Upper lobe of left lung (tissue), 6 donors: ENCODE results near the gene ARHGAP20. TPM values are rescaled to one million over a fixed set of nuclear protein-coding genes. Genes with fewer than 3 reads are reported as not detected.
A peak's percentile ranks its signal among the peaks of the same experiment; 100 is the strongest.

ENCODE experiments used
- ATAC-seq, 2 donors: fragments of 200-7000 bp; cut with Tn5 transposase; one replicate each; pipeline ENCODE4 v1.9.1; 2022; ENCODE audit warnings: mild to moderate bottlenecking in 2 of 2, moderate library complexity in 2 of 2; ENCODE audit not compliant: low FRiP score in 2 of 2
- DNase-seq, 2 donors: peaks; one replicate each; pipeline ENCODE4 v3.0.0-alpha.2; 2019 to 2020
- H3K27ac ChIP-seq, 4 donors: fragments of 200-600 bp; sonication (generic); one replicate each; pipeline ENCODE4 v1.5.1; 2016 to 2019
- H3K27me3 ChIP-seq, 4 donors: fragments of 200-600 bp; sonication (generic); one replicate each; pipeline ENCODE4 v1.5.1; 2017 to 2019
- H3K36me3 ChIP-seq, 4 donors: fragments of 200-600 bp; sonication (generic); one replicate each; pipeline ENCODE4 v1.5.1; 2016 to 2019
- H3K4me1 ChIP-seq, 4 donors: fragments of 200-600 bp; sonication (generic); one replicate each; pipeline ENCODE4 v1.5.1; 2018 to 2019
- H3K4me3 ChIP-seq, 4 donors: fragments of 200-600 bp; sonication (generic); one replicate each; pipeline ENCODE4 v1.5.1; 2017 to 2019; ENCODE audit warnings: mild to moderate bottlenecking in 2 of 4, moderate library complexity in 1 of 4
- H3K9me3 ChIP-seq, 4 donors: fragments of 200-600 bp; sonication (generic); one replicate each; pipeline ENCODE4 v1.5.1; 2018 to 2019
- EP300 ChIP-seq, 4 donors: sonication (generic); formaldehyde crosslinking; IDR thresholded peaks; one replicate each; pipeline ENCODE4 v1.5.1; 2017; ENCODE audit warnings: antibody characterized with exemption in 4 of 4, control low read depth in 2 of 4
- POLR2A ChIP-seq, 4 donors: fragments of 450-650 bp; IDR thresholded peaks; one replicate each; pipeline ENCODE4 v1.5.1; 2016 to 2017; ENCODE audit warnings: antibody characterized with exemption in 4 of 4, mild to moderate bottlenecking in 2 of 4
- POLR2AphosphoS5 ChIP-seq, 2 donors: sonication (generic); formaldehyde crosslinking; IDR thresholded peaks; one replicate each; pipeline ENCODE4 v1.5.1; 2017; ENCODE audit warnings: antibody characterized with exemption in 2 of 2
- WGBS, 2 donors: methylation state at CpG; one replicate each; pipeline ENCODE4 v1.1.5; 2017 to 2018; 5-methylcytosine and 5-hydroxymethylcytosine counted together
- total RNA-seq, 6 donors: library from RNA; depleted of rRNA in 4 of 6; stranded (reverse); fragments of >200 nt in 4 of 6; gene quantifications; one replicate each; pipeline versions ENCODE4 v1.1.0 to v1.2.1, GENCODE V29; 2016 to 2021
- TF ChIP-seq, protein P1 (sequence below), 6 experiments: fragments of 450-650 bp in 4 of 6; fragments of 200-600 bp in 2 of 6; sonication (generic) in 2 of 6; IDR thresholded peaks; one replicate each; pipeline ENCODE4 v1.5.1; 2016 to 2019; ENCODE audit warnings: antibody characterized with exemption in 6 of 6
- donor health status: DM: no; HTN: no; CAD: no; lungs with moderate emphysema.
- donor health status: DM: no; HTN: yes; CAD: no; lungs with severe emphysema.

ARHGAP20 gene
- total RNA-seq, 6 donors from 2014 or later: 4.3 to 7.4 (median 5.5) TPM

DNA sequence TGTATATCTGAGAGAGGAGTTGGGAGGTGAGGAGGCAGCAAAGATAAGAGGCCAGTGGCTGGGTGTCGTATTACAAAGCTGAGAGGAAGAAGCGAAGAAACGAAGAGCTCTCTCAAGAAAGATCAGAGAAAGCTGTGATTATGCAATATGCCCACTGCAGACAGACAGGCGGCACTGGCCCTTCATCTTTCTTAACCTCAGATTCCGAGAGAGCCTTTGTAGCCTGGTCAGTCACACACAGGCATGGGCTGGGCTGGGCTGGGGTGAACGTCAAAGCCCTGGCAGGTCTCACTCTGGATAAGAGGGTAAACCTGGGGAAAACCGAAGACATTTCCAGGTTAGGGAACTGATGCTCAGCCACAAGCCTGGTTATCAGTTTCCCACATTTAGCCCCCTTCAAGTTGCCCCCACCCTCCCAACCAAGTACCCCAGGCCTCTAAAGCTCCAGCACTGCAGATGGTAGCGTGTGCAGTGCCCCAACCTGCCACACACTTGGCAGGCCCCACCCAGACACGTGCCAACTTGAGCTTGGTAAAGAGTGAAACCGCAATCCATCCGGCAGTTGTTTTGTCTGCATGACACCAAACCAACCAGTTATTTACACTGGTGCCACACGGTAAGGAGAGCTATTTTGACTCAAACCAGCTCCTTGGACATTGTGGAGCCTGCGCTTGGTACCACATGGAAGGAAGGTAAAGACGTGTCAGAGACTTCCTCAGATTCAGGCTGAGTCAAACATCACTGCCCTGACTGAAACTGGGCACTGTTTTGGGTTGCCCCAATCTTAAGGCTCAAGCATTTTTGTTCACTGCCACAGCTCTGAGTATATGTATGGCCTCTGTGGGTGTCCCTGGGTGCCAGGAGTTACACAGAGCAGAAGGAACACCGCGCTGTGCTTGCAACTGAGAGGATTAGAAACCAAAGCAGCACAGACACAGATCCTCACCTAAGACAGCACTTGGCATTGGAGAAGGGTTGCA is 146.6 kb downstream of the ARHGAP20 start:
- DNase-seq (peak; percentile 16 to 52), ATAC-seq (peak; percentile 58 to 64)
- Histone ChIP-seq H3K27me3 (no peaks in the 10 kb centered on the region), H3K9me3 (no peaks in the 10 kb centered on the region), H3K27ac (no peak overlapping the region), H3K4me3 (no peak overlapping the region), H3K4me1 (peaks cover 0 to 8% (median 4%) of the 10 kb centered on the region in 4 donors), H3K36me3 (no peaks in the 10 kb centered on the region)
- no peak for TF ChIP-seq EP300 (IDR thresholded peaks at IDR 0.05)
- TF ChIP-seq POLR2A (IDR thresholded peaks at IDR 0.05): no peak
- TF ChIP-seq POLR2AphosphoS5 (IDR thresholded peaks at IDR 0.05): no peak
- TF ChIP-seq, protein P1, sequence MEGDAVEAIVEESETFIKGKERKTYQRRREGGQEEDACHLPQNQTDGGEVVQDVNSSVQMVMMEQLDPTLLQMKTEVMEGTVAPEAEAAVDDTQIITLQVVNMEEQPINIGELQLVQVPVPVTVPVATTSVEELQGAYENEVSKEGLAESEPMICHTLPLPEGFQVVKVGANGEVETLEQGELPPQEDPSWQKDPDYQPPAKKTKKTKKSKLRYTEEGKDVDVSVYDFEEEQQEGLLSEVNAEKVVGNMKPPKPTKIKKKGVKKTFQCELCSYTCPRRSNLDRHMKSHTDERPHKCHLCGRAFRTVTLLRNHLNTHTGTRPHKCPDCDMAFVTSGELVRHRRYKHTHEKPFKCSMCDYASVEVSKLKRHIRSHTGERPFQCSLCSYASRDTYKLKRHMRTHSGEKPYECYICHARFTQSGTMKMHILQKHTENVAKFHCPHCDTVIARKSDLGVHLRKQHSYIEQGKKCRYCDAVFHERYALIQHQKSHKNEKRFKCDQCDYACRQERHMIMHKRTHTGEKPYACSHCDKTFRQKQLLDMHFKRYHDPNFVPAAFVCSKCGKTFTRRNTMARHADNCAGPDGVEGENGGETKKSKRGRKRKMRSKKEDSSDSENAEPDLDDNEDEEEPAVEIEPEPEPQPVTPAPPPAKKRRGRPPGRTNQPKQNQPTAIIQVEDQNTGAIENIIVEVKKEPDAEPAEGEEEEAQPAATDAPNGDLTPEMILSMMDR (IDR thresholded peaks at IDR 0.05): no peak
- WGBS, 2 donors: 40% methylated on average over 15 to 16 of the region's 16 CpGs

DNA sequence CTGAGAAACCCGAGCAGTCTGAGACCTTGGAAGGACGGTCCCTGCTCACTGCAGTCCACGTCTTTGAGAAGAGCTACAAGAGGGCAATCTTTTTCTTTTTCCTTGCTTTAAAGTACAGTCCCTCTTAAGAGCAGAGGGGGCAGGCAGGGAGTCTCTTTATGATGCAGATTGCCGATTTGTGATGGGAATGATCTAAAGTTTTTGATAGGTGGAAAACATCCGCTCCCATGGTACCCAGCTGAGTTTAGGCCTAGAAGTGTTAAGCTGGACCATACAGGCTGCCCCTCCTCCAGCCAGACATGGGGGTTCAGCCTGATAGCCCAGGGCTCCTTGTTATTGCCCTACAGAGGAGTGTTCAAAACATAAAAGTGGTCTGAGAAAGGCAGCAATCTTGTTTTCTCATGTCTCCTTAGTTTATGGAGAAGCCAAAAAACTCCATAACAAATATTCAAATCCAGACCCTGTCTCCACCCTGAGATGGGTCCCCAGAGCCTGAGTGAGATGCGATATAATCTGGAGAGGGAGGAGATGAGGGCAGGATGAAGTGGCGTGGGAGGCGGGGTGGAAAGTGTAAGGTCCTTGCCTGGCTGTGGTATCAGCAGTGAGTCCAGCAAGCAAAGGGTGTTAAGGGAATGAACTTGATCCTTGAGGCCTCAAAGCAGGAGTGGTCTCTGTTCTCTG is 147.4 kb downstream of the ARHGAP20 start:
- H3K9me3 ChIP-seq: no peaks in the 10 kb centered on the region
- DNase-seq: no peak
- peaks cover 0 to 8% (median 4%) of the 10 kb centered on the region in 4 donors for H3K4me1 ChIP-seq
- no peak overlapping the region for H3K27ac ChIP-seq
- H3K36me3 ChIP-seq: no peaks in the 10 kb centered on the region
- TF ChIP-seq, protein P1 (IDR thresholded peaks at IDR 0.05): no peak
- TF ChIP-seq POLR2A (IDR thresholded peaks at IDR 0.05) (no peak), POLR2AphosphoS5 (IDR thresholded peaks at IDR 0.05) (no peak), EP300 (IDR thresholded peaks at IDR 0.05) (no peak)
- no peak overlapping the region for H3K4me3 ChIP-seq
- peak in 1 of 2 donors; percentile 51 for ATAC-seq
- 69 to 74% methylated on average over 8 of the region's 8 CpGs for WGBS, 2 donors
- H3K27me3 ChIP-seq: no peaks in the 10 kb centered on the region

DNA sequence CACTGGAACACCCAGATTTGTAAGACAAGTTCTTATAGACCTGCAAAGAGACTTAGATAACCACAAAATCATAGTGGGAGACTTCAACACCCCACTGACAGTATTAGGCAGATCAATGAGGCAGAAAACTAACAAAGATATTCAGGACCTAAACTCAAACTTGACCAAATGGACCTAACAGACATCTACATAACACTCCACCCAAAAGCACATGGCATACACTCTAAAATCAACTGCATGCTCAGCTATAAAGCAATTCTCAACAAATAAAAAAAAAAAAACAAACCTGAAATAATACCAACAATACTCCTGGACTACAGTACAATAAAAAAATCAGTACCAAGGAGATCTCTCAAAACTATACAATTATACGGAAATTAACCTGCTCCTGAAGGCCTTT is 167.5 kb downstream of the ARHGAP20 start:
- ATAC-seq (no peak), DNase-seq (no peak)
- no peaks in the 10 kb centered on the region for H3K36me3 ChIP-seq
- 90 to 98% methylated on average over 1 of the region's 1 CpG for WGBS, 2 donors
- no peak overlapping the region for H3K4me3 ChIP-seq
- no peaks in the 10 kb centered on the region for H3K27me3 ChIP-seq
- H3K27ac ChIP-seq: no peak overlapping the region
- H3K4me1 ChIP-seq: no peaks in the 10 kb centered on the region
- no peaks in the 10 kb centered on the region for H3K9me3 ChIP-seq
- no peak for TF ChIP-seq POLR2A (IDR thresholded peaks at IDR 0.05)

DNA sequence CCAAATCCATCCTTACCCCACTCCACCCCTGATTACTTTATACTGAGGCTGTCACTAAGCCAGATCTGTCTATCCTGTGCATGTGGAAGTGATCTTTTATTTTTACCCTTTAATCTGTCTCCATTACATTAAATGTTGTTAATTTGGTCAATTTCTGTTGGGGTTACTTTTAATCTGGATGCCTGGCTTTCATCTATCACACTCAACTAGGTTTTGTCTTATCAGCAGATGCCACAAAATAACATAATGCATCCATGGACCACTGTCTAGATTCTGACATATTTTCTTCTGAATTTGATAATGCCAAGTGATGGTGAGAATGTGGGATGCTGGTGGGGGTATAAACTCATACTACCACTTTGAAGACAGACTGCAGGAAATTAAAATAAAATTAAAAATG is 174.1 kb downstream of the ARHGAP20 start:
- no peak for TF ChIP-seq POLR2AphosphoS5 (IDR thresholded peaks at IDR 0.05)
- TF ChIP-seq, protein P1 (IDR thresholded peaks at IDR 0.05): no peak
- TF ChIP-seq POLR2A (IDR thresholded peaks at IDR 0.05): no peak
- TF ChIP-seq EP300 (IDR thresholded peaks at IDR 0.05): no peak
- Histone ChIP-seq H3K4me3 (no peak overlapping the region), H3K36me3 (no peaks in the 10 kb centered on the region), H3K27me3 (no peaks in the 10 kb centered on the region), H3K9me3 (no peaks in the 10 kb centered on the region), H3K27ac (no peak overlapping the region), H3K4me1 (no peaks in the 10 kb centered on the region)
- ATAC-seq: no peak
- DNase-seq: no peak
